Upper lobe of left lung (tissue), 6 donors: ENCODE results near the gene CAPN3. TPM values are rescaled to one million over a fixed set of nuclear protein-coding genes. Genes with fewer than 3 reads are reported as not detected.
A peak's percentile ranks its signal among the peaks of the same experiment; 100 is the strongest.
"Not testable (repeated sequence)": the region's sequence is repeated elsewhere in the genome, so short reads cannot be mapped to it uniquely, and the experiment has no call there.

Experiments
- ATAC-seq, 2 donors: fragments of 200-7000 bp; cut with Tn5 transposase; one replicate each; pipeline ENCODE4 v1.9.1; 2022; ENCODE audit warnings: mild to moderate bottlenecking in 2 of 2, moderate library complexity in 2 of 2; ENCODE audit not compliant: low FRiP score in 2 of 2
- DNase-seq, 2 donors: peaks; one replicate each; pipeline ENCODE4 v3.0.0-alpha.2; 2019 to 2020
- H3K27ac ChIP-seq, 4 donors: fragments of 200-600 bp; sonication (generic); one replicate each; pipeline ENCODE4 v1.5.1; 2016 to 2019
- H3K27me3 ChIP-seq, 4 donors: fragments of 200-600 bp; sonication (generic); one replicate each; pipeline ENCODE4 v1.5.1; 2017 to 2019
- H3K36me3 ChIP-seq, 4 donors: fragments of 200-600 bp; sonication (generic); one replicate each; pipeline ENCODE4 v1.5.1; 2016 to 2019
- H3K4me1 ChIP-seq, 4 donors: fragments of 200-600 bp; sonication (generic); one replicate each; pipeline ENCODE4 v1.5.1; 2018 to 2019
- H3K4me3 ChIP-seq, 4 donors: fragments of 200-600 bp; sonication (generic); one replicate each; pipeline ENCODE4 v1.5.1; 2017 to 2019; ENCODE audit warnings: mild to moderate bottlenecking in 2 of 4, moderate library complexity in 1 of 4
- H3K9me3 ChIP-seq, 4 donors: fragments of 200-600 bp; sonication (generic); one replicate each; pipeline ENCODE4 v1.5.1; 2018 to 2019
- EP300 ChIP-seq, 4 donors: sonication (generic); formaldehyde crosslinking; IDR thresholded peaks; one replicate each; pipeline ENCODE4 v1.5.1; 2017; ENCODE audit warnings: antibody characterized with exemption in 4 of 4, control low read depth in 2 of 4
- POLR2A ChIP-seq, 4 donors: fragments of 450-650 bp; IDR thresholded peaks; one replicate each; pipeline ENCODE4 v1.5.1; 2016 to 2017; ENCODE audit warnings: antibody characterized with exemption in 4 of 4, mild to moderate bottlenecking in 2 of 4
- POLR2AphosphoS5 ChIP-seq, 2 donors: sonication (generic); formaldehyde crosslinking; IDR thresholded peaks; one replicate each; pipeline ENCODE4 v1.5.1; 2017; ENCODE audit warnings: antibody characterized with exemption in 2 of 2
- WGBS, 2 donors: methylation state at CpG; one replicate each; pipeline ENCODE4 v1.1.5; 2017 to 2018; 5-methylcytosine and 5-hydroxymethylcytosine counted together
- total RNA-seq, 6 donors: library from RNA; depleted of rRNA in 4 of 6; stranded (reverse); fragments of >200 nt in 4 of 6; gene quantifications; one replicate each; pipeline versions ENCODE4 v1.1.0 to v1.2.1, GENCODE V29; 2016 to 2021
- TF ChIP-seq, protein P1 (sequence below), 6 experiments: fragments of 450-650 bp in 4 of 6; fragments of 200-600 bp in 2 of 6; sonication (generic) in 2 of 6; IDR thresholded peaks; one replicate each; pipeline ENCODE4 v1.5.1; 2016 to 2019; ENCODE audit warnings: antibody characterized with exemption in 6 of 6
- donor health status: DM: no; HTN: no; CAD: no; lungs with moderate emphysema.
- donor health status: DM: no; HTN: yes; CAD: no; lungs with severe emphysema.

CAPN3 gene
- 100 to 1,000 TPM in 1 of 6 donors, 10 to 100 TPM in 5; 24.0 to 369 (median 54.3) TPM for total RNA-seq

DNA sequence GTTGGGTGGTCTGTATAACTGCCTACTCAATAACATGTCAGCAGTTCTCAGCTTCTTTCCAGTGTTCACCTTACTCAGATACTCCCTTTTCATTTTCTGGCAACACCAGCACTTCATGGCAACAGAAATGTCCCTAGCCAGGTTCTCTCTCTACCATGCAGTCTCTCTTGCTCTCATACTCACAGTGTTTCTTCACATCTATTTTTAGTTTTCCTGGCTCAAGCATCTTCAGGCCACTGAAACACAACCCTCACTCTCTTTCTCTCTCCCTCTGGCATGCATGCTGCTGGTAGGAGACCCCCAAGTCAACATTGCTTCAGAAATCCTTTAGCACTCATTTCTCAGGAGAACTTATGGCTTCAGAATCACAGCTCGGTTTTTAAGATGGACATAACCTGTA, at the start of gene CAPN3:
TSS of gene CAPN3 (plus strand) at position 253 of the 400 bp plus-strand sequence. CDS start 305 bp downstream, outside the sequence.
- no peak for ATAC-seq
- WGBS, 2 donors: 71 to 83% methylated on average over 1 of the region's 1 CpG

GRCh38 chr15:42313463-42313862, 45.8 kb upstream of the CAPN3 start:
- DNase-seq: no peak
- no peaks in the 10 kb centered on the region for H3K4me1 ChIP-seq
- 42 to 43% methylated on average over 3 of the region's 3 CpGs for WGBS, 2 donors
- peak in 1 of 2 donors; percentile 51 for ATAC-seq
- peaks cover 14 to 42% (median 28%) of the 10 kb centered on the region in 4 donors for H3K36me3 ChIP-seq
- TF ChIP-seq EP300 (IDR thresholded peaks at IDR 0.05) (no peak), POLR2A (IDR thresholded peaks at IDR 0.05) (no peak), POLR2AphosphoS5 (IDR thresholded peaks at IDR 0.05) (no peak)
- TF ChIP-seq, protein P1, sequence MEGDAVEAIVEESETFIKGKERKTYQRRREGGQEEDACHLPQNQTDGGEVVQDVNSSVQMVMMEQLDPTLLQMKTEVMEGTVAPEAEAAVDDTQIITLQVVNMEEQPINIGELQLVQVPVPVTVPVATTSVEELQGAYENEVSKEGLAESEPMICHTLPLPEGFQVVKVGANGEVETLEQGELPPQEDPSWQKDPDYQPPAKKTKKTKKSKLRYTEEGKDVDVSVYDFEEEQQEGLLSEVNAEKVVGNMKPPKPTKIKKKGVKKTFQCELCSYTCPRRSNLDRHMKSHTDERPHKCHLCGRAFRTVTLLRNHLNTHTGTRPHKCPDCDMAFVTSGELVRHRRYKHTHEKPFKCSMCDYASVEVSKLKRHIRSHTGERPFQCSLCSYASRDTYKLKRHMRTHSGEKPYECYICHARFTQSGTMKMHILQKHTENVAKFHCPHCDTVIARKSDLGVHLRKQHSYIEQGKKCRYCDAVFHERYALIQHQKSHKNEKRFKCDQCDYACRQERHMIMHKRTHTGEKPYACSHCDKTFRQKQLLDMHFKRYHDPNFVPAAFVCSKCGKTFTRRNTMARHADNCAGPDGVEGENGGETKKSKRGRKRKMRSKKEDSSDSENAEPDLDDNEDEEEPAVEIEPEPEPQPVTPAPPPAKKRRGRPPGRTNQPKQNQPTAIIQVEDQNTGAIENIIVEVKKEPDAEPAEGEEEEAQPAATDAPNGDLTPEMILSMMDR (IDR thresholded peaks at IDR 0.05): no peak
- no peaks in the 10 kb centered on the region for H3K27me3 ChIP-seq
- no peaks in the 10 kb centered on the region for H3K9me3 ChIP-seq
- no peak overlapping the region for H3K27ac ChIP-seq
- H3K4me3 ChIP-seq: no peak overlapping the region

More for the DNA sequence above, at the start of gene CAPN3:
- Histone ChIP-seq H3K9me3 (no peaks in the 10 kb centered on the region), H3K4me3 (no peak within 1 kb of the TSS), H3K27me3 (no peaks in the 10 kb centered on the region), H3K36me3 (peaks cover 5 to 26% (median 17%) of the 10 kb centered on the region in 4 donors), H3K27ac (no peak within 1 kb of the TSS), H3K4me1 (no peaks in the 10 kb centered on the region)
- no peak for TF ChIP-seq EP300 (IDR thresholded peaks at IDR 0.05)
- TF ChIP-seq, protein P1 (IDR thresholded peaks at IDR 0.05): no peak
- TF ChIP-seq POLR2AphosphoS5 (IDR thresholded peaks at IDR 0.05): no peak
- DNase-seq: no peak

DNA sequence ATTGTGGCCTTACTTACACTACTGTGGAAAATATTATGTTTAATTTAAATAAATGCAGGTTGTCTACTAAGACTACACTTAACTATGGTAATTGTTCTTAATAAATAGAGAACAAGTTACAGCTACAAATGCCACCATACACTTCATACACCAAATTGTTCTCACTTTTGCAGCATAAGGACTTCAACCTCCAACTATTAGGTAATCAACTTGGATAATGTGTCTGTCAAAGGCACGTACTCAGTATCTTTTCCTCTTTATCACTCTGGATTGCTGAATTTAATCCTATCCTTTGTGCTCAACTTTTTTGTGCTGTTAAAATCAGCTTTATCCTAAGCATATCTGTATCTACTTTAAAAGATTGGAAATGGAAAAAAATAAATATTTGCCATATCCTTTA, 44.5 kb upstream of the CAPN3 start:
- Histone ChIP-seq H3K27me3 (no peaks in the 10 kb centered on the region), H3K27ac (no peak overlapping the region), H3K4me3 (no peak overlapping the region), H3K36me3 (peaks cover 9 to 29% (median 19%) of the 10 kb centered on the region in 4 donors), H3K9me3 (no peaks in the 10 kb centered on the region), H3K4me1 (no peaks in the 10 kb centered on the region)
- no peak for DNase-seq
- WGBS, 2 donors: 75 to 76% methylated on average over 1 of the region's 1 CpG
- no peak for ATAC-seq
- TF ChIP-seq, protein P1 (IDR thresholded peaks at IDR 0.05): no peak
- no peak for TF ChIP-seq POLR2AphosphoS5 (IDR thresholded peaks at IDR 0.05)
- no peak for TF ChIP-seq POLR2A (IDR thresholded peaks at IDR 0.05)
- no peak for TF ChIP-seq EP300 (IDR thresholded peaks at IDR 0.05)

DNA sequence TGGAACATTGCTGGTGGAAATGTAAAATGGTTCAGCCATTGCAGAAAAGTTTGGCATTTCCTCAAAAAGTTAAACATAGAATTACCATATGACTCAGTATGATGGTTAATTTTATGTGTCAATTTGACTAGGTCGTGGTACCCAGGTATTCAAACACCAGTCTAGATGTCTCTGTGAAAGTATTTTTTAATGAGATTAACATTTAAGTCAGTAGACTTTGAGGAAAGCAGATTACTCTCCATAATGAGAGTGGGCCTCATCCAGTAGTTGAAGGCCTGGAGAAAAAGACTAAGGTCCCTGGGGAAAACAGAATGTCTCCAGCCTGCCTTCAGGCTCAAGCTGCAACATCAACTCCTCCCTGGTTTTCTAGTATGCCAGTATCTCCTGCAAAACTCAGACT, 43.8 kb upstream of the CAPN3 start:
- H3K4me3 ChIP-seq: no peak overlapping the region
- DNase-seq (no peak), ATAC-seq (no peak)
- peaks cover 5 to 22% (median 12%) of the 10 kb centered on the region in 4 donors for H3K36me3 ChIP-seq
- no peaks in the 10 kb centered on the region for H3K4me1 ChIP-seq
- no peak overlapping the region for H3K27ac ChIP-seq
- H3K9me3 ChIP-seq: no peaks in the 10 kb centered on the region
- TF ChIP-seq EP300 (IDR thresholded peaks at IDR 0.05) (no peak), POLR2A (IDR thresholded peaks at IDR 0.05) (no peak), POLR2AphosphoS5 (IDR thresholded peaks at IDR 0.05) (no peak)
- TF ChIP-seq, protein P1 (IDR thresholded peaks at IDR 0.05): no peak
- no peaks in the 10 kb centered on the region for H3K27me3 ChIP-seq
- WGBS, 2 donors: 72 to 79% methylated on average over 1 of the region's 1 CpG

GRCh38 chr15:42316282-42316805, 43.0 kb upstream of the CAPN3 start:
- H3K9me3 ChIP-seq, H3K4me1 ChIP-seq, H3K4me3 ChIP-seq, ATAC-seq, H3K27me3 ChIP-seq, H3K27ac ChIP-seq: not testable (repeated sequence)
- DNase-seq: peak in 1 of 2 donors; percentile 39
- peaks cover 0 to 13% (median 9%) of the 10 kb centered on the region in 4 donors for H3K36me3 ChIP-seq
- 56 to 66% methylated on average over 11 of the region's 11 CpGs for WGBS, 2 donors
